SK-N-SH (cell line): ENCODE data around the gene HSPG2. TPM values are rescaled to one million over a fixed set of nuclear protein-coding genes. Genes with fewer than 3 reads are reported as not detected.

Source experiments
- CTCF ChIA-PET: fragments of 300-600, 350-600 bp; formaldehyde crosslinking; extraction: SDS; loops from one replicate; lab custom pipeline; 2021; lab: Yijun Ruan, JAX
- POLR2A ChIA-PET: fragments of 350-600 bp; sonication (Branson Sonifier 250); formaldehyde crosslinking; extraction: SDS; loops from one replicate; lab custom pipeline; 2020; ENCODE audit warnings: antibody characterized with exemption, inconsistent platforms; lab: Yijun Ruan, JAX
- DNase-seq: peaks from one replicate; pipeline ENCODE4 v3.0.0; 2012
- H2AFZ ChIP-seq: fragments of 200-600 bp; sonication (generic); 2 replicates; pipeline ENCODE4 v1.8.1; 2016; ENCODE audit warnings: antibody characterized with exemption, mild to moderate bottlenecking, low read depth
- H3F3A ChIP-seq: fragments of 200-600 bp; sonication (generic); replicated peaks from 2 replicates; pipeline ENCODE3; 2016; ENCODE audit warnings: antibody characterized with exemption, mild to moderate bottlenecking; ENCODE audit not compliant: insufficient read depth
- H3K27ac ChIP-seq, 2 experiments: fragments of 200-500 bp in 1 of 2; fragments of 200-600 bp in 1 of 2; sonication (Bioruptor generic) in 1 of 2; sonication (generic), shearing (Covaris generic) in 1 of 2; 2 replicates each; pipeline versions ENCODE4 v1.5.1 to v1.6.1; 2014 to 2016; ENCODE audit warnings: low read depth in 2 of 2, inconsistent platforms in 1 of 2, low read length in 1 of 2, mild to moderate bottlenecking in 1 of 2, mixed read lengths in 1 of 2
- H3K27me3 ChIP-seq: fragments of 200-600 bp; sonication (generic), shearing (Covaris generic); 2 replicates; pipeline ENCODE4 v1.6.1; 2016; ENCODE audit warnings: mixed run types; ENCODE audit not compliant: insufficient read depth
- H3K36me3 ChIP-seq, 2 experiments: fragments of 200-500 bp in 1 of 2; fragments of 200-600 bp in 1 of 2; sonication (Bioruptor generic) in 1 of 2; sonication (generic) in 1 of 2; replicated peaks in 1 of 2; 2 replicates each; pipeline versions ENCODE3 to v1.5.1; 2014 to 2016; ENCODE audit warnings: low read length in 1 of 2, mild to moderate bottlenecking in 1 of 2; ENCODE audit not compliant: insufficient read depth in 2 of 2, control insufficient read depth in 1 of 2
- H3K4me1 ChIP-seq, 2 experiments: fragments of 200-500 bp in 1 of 2; fragments of 200-600 bp in 1 of 2; sonication (Bioruptor generic) in 1 of 2; sonication (generic), shearing (Covaris generic) in 1 of 2; 2 replicates each; pipeline versions ENCODE4 v1.5.1 to v1.6.1; 2014 to 2016; ENCODE audit warnings: low read depth in 1 of 2, low read length in 1 of 2, mixed run types in 1 of 2; ENCODE audit not compliant: insufficient read depth in 2 of 2, control insufficient read depth in 1 of 2
- H3K4me2 ChIP-seq: fragments of 200-600 bp; sonication (generic), shearing (Covaris generic); 2 replicates; pipeline ENCODE4 v1.6.1; 2017; ENCODE audit warnings: mixed run types
- H3K4me3 ChIP-seq, 2 experiments: fragments of 200-500 bp in 1 of 2; fragments of 200-600 bp in 1 of 2; sonication (Bioruptor generic) in 1 of 2; sonication (generic), shearing (Covaris generic) in 1 of 2; 2 replicates each; pipeline versions ENCODE4 v1.5.1 to v1.8.1; 2014 to 2016; ENCODE audit warnings: low read depth in 2 of 2, inconsistent platforms in 1 of 2, low read length in 1 of 2, mild to moderate bottlenecking in 1 of 2, mixed read lengths in 1 of 2, moderate library complexity in 1 of 2
- H3K79me2 ChIP-seq: fragments of 200-600 bp; sonication (generic); 2 replicates; pipeline ENCODE4 v1.8.1; 2017; ENCODE audit warnings: mild to moderate bottlenecking; ENCODE audit not compliant: insufficient read depth
- H3K9ac ChIP-seq: fragments of 200-600 bp; sonication (generic); 2 replicates; pipeline ENCODE4 v1.6.1; 2017; ENCODE audit warnings: mixed run types
- H3K9me2 ChIP-seq: fragments of 200-600 bp; sonication (generic); 2 replicates; pipeline ENCODE4 v1.6.1; 2017; ENCODE audit warnings: mixed run types
- H3K9me3 ChIP-seq: fragments of 200-600 bp; sonication (generic); 2 replicates; pipeline ENCODE4 v1.6.1; 2017; ENCODE audit warnings: mixed run types, mild to moderate bottlenecking, moderate library complexity
- H4K20me1 ChIP-seq: fragments of 200-600 bp; sonication (generic); 2 replicates; pipeline ENCODE4 v1.6.1; 2017; ENCODE audit warnings: mild to moderate bottlenecking, mixed run types; ENCODE audit not compliant: insufficient read depth
- ELF1 ChIP-seq: IDR thresholded peaks from 2 replicates; pipeline ENCODE4 v1.4.0; 2012
- FOSL2 ChIP-seq: IDR thresholded peaks from 2 replicates; pipeline ENCODE4 v1.4.0; 2012; ENCODE audit warnings: low read depth, mild to moderate bottlenecking, moderate library complexity, borderline replicate concordance
- FOXJ3 ChIP-seq: sonication (generic); formaldehyde crosslinking; IDR thresholded peaks from 2 replicates; pipeline ENCODE4 v1.5.1; 2020; ENCODE audit warnings: mild to moderate bottlenecking, missing genetic modification reagents
- GABPA ChIP-seq: IDR thresholded peaks from 2 replicates; pipeline ENCODE4 v1.4.0; 2012; ENCODE audit warnings: low read depth, mild to moderate bottlenecking
- GATA2 ChIP-seq: sonication (generic); formaldehyde crosslinking; IDR thresholded peaks from 2 replicates; pipeline ENCODE4 v1.5.0; 2020; ENCODE audit warnings: mild to moderate bottlenecking, missing genetic modification reagents
- NFIC ChIP-seq: IDR thresholded peaks from 2 replicates; pipeline ENCODE4 v1.4.0; 2012; ENCODE audit warnings: borderline replicate concordance
- POLR2AphosphoS5 ChIP-seq: IDR thresholded peaks from 2 replicates; pipeline ENCODE4 v1.6.1; 2012; ENCODE audit warnings: low read depth, low read length
- RCOR1 ChIP-seq: fragments of 150-350 bp; IDR thresholded peaks from 2 replicates; pipeline ENCODE4 v1.6.1; 2017; ENCODE audit warnings: antibody characterized with exemption, low read length
- RFX5 ChIP-seq: IDR thresholded peaks from 2 replicates; pipeline ENCODE4 v1.6.1; 2012; ENCODE audit warnings: mild to moderate bottlenecking, improper control_type of control experiment, low read length
- TAF1 ChIP-seq: IDR thresholded peaks from 2 replicates; pipeline ENCODE4 v1.6.1; 2012; ENCODE audit warnings: low read depth, mild to moderate bottlenecking, low read length, moderate library complexity, borderline replicate concordance
- TEAD4 ChIP-seq: IDR thresholded peaks from 2 replicates; pipeline ENCODE4 v1.4.0; 2012; ENCODE audit warnings: mild to moderate bottlenecking, borderline replicate concordance; ENCODE audit not compliant: insufficient read depth
- YY1 ChIP-seq: IDR thresholded peaks from 2 replicates; pipeline ENCODE4 v1.4.0; 2012; ENCODE audit warnings: low read depth, mild to moderate bottlenecking
- WGBS: methylation state at CpG from one replicate; pipeline ENCODE4 v1.1.6; 2017; ENCODE audit warnings: low lambda C conversion rate; 5-methylcytosine and 5-hydroxymethylcytosine counted together
- polyA plus RNA-seq, 3 experiments: library from polyadenylated mRNA; depleted of rRNA; stranded (reverse); fragments of >200 nt; gene quantifications; 2 replicates each; pipeline ENCODE4 v1.2.3, GENCODE V29; 2012
- TF ChIP-seq, protein P1 (sequence below): IDR thresholded peaks from 2 replicates; pipeline ENCODE4 v1.6.1; 2012; ENCODE audit warnings: mild to moderate bottlenecking, low read depth, low read length, moderate library complexity

Gene HSPG2
- polyA plus RNA-seq, 1 of the 3 experiments (the other 2 are of a cell fraction) = 28.9 TPM

DNA sequence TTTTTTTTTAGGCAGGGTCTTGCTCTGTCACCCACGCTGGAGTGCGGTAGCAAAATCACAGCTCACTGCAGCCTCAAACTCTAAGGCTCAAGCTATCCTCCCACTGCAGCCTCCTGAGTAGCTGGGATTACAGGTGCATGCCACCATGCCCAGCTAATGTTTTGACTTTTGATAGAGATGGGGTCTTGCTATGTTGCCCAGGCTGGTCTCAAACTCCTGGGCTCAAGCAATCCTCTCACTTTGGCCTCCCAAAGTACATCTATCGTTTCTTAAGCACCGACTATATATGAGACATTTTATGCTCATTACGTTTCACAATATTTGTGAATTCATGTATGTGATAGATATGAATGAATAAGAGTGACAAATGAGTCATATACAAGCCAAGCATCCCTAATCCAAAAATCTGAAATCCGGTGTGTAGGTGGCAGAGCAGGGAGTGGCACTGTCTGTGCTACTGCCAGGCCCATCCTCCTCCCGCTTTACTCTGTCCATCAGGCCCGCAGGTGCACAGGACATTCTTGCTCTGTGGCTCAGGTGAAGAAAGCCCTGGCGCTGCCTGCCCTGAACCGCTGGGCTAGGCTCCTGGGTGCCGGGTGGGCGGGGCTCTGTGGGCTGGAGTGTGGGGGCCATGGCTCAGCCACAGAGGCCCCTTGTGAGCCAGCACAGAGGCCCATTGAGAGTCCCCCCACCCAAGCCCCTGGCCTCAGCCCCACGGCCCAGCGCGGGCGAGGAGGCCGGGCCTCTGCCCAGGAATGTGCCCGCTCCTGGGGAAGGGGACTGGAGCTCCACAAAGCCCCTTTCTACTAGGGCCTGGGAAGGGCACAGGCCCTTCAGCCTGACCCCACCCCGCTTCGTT is 45.3 kb downstream of the HSPG2 start:
- H3K79me2 ChIP-seq = no peaks in the 10 kb centered on the region; the same call in 1 of the 2 replicates
- no peaks in the 10 kb centered on the region for H3K9me3 ChIP-seq
- peaks cover 0 to 10% of the 10 kb centered on the region in 2 experiments; a peak in 1 of 4 replicates for H3K4me1 ChIP-seq
- H3K36me3 ChIP-seq = peaks cover 8 to 31% of the 10 kb centered on the region in 2 experiments
- no peak overlapping the region for H2AFZ ChIP-seq
- no peak overlapping the region for H3K27ac ChIP-seq
- ChIA-PET CTCF (interaction anchor here (1.2 kb wide), 1 partner anchor 10 kb away, joined by 6 read pairs; no protein-coding TSS in a partner anchor), POLR2A (no interaction called here)
- TF ChIP-seq TEAD4 (no peak), GABPA (no peak), GATA2 (no peak)
- H3K4me3 ChIP-seq = no peak overlapping the region
- no peak for DNase-seq
- no peaks in the 10 kb centered on the region for H3F3A ChIP-seq
- no peak overlapping the region for H3K9ac ChIP-seq
- H4K20me1 ChIP-seq = no peaks in the 10 kb centered on the region
- H3K27me3 ChIP-seq = no peaks in the 10 kb centered on the region
- no peak overlapping the region for H3K4me2 ChIP-seq
- no peaks in the 10 kb centered on the region for H3K9me2 ChIP-seq
- 96% methylated on average over 14 of the region's 20 CpGs for WGBS

DNA sequence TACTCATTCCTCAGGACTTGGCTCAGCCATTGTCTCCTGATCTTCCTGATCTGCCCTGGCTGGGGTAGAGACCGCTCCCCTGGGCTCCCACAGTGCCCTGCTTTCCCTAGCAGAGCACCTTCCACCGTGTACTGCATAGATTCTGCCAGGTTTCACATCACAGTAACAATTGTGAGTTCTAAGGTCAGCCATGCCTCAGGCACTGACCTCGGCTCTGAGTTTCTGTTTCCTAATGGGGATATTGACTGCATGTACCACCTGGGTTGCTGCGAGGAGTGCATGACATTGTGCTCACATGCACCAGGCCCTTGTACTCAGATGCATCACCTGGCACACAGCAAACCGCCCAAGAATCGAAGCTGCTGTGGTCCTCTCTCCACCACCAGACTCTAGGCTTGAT is 46.0 kb downstream of the HSPG2 start:
- no peak overlapping the region for H2AFZ ChIP-seq
- POLR2A ChIA-PET = no interaction called here

More for the DNA sequence above, 46.0 kb downstream of the HSPG2 start:
- no peaks in the 10 kb centered on the region for H3F3A ChIP-seq
- CTCF ChIA-PET = interaction anchor here (1.2 kb wide), 1 partner anchor 9 kb away, joined by 6 read pairs; no protein-coding TSS in a partner anchor
- H3K27me3 ChIP-seq = no peaks in the 10 kb centered on the region
- H3K9me3 ChIP-seq = no peaks in the 10 kb centered on the region
- TF ChIP-seq FOXJ3 (CRISPR knock-in tag) (no peak), RCOR1 (no peak), TAF1 (no peak), NFIC (no peak), FOSL2 (no peak), ELF1 (no peak), GATA2 (no peak), YY1 (no peak), TEAD4 (no peak), RFX5 (no peak), GABPA (no peak), POLR2AphosphoS5 (no peak)
- TF ChIP-seq, protein P1, sequence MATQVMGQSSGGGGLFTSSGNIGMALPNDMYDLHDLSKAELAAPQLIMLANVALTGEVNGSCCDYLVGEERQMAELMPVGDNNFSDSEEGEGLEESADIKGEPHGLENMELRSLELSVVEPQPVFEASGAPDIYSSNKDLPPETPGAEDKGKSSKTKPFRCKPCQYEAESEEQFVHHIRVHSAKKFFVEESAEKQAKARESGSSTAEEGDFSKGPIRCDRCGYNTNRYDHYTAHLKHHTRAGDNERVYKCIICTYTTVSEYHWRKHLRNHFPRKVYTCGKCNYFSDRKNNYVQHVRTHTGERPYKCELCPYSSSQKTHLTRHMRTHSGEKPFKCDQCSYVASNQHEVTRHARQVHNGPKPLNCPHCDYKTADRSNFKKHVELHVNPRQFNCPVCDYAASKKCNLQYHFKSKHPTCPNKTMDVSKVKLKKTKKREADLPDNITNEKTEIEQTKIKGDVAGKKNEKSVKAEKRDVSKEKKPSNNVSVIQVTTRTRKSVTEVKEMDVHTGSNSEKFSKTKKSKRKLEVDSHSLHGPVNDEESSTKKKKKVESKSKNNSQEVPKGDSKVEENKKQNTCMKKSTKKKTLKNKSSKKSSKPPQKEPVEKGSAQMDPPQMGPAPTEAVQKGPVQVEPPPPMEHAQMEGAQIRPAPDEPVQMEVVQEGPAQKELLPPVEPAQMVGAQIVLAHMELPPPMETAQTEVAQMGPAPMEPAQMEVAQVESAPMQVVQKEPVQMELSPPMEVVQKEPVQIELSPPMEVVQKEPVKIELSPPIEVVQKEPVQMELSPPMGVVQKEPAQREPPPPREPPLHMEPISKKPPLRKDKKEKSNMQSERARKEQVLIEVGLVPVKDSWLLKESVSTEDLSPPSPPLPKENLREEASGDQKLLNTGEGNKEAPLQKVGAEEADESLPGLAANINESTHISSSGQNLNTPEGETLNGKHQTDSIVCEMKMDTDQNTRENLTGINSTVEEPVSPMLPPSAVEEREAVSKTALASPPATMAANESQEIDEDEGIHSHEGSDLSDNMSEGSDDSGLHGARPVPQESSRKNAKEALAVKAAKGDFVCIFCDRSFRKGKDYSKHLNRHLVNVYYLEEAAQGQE = no peak
- H3K4me2 ChIP-seq = no peak overlapping the region
- H3K4me3 ChIP-seq = no peak overlapping the region
- 94% methylated on average over 6 of the region's 6 CpGs for WGBS
- H3K9ac ChIP-seq = no peak overlapping the region
- H3K4me1 ChIP-seq = peaks cover 0 to 7% of the 10 kb centered on the region in 2 experiments; a peak in 1 of 4 replicates
- no peaks in the 10 kb centered on the region for H4K20me1 ChIP-seq
- DNase-seq = no peak
- no peaks in the 10 kb centered on the region for H3K9me2 ChIP-seq
- peaks cover 8 to 31% of the 10 kb centered on the region in 2 experiments for H3K36me3 ChIP-seq
- H3K79me2 ChIP-seq = no peaks in the 10 kb centered on the region
- no peak overlapping the region for H3K27ac ChIP-seq
